ENCODE results near the gene SPRYD7. TPM values are rescaled to one million over a fixed set of nuclear protein-coding genes. Genes with fewer than 3 reads are reported as not detected.

Gene SPRYD7
- total and polyA plus RNA-seq, 2 of the 13 experiments (the other 11 are each of a cell fraction or from before 2014, with no cell fraction given): 2.7 to 5.9 TPM

GRCh38 chr13:49958321-49958720 lies 22.2 kb upstream of the SPRYD7 start:
- Histone ChIP-seq H3K4me3 (replicated peaks in 1 of 3; ENCODE audit: insufficient read depth in 1 of 3, low read depth in 2 of 3, low read length in 3 of 3) (no peak overlapping the region), H3K27me3 (ENCODE audit: control insufficient read depth in 1 of 2, insufficient read depth in 2 of 2, low read length in 2 of 2) (no peaks in the 10 kb centered on the region), H3K9me3 (ENCODE audit: low read length) (0 out of 2 replicates have a peak, but pooled peaks cover 6% of the 10 kb centered on the region), H3K4me1 (ENCODE audit: insufficient read depth, low read length) (peaks cover 12% of the 10 kb centered on the region), H3K79me2 (ENCODE audit: insufficient read depth, low read length) (no peaks in the 10 kb centered on the region), H4K20me1 (ENCODE audit: insufficient read depth, low read length) (no peaks in the 10 kb centered on the region), H3K36me3 (replicated peaks in 1 of 2; ENCODE audit: control insufficient read depth in 1 of 2, insufficient read depth in 2 of 2, low read length in 2 of 2) (no peaks in the 10 kb centered on the region), H3K4me2 (ENCODE audit: low read depth, low read length) (no peak overlapping the region), H2AFZ (ENCODE audit: low read length) (no peak overlapping the region), H3K9ac (ENCODE audit: insufficient read depth, low read depth, low read length) (no peak overlapping the region), H3K27ac (ENCODE audit: extremely low read length, insufficient read depth, low read length) (no peak overlapping the region)
- ATAC-seq: no peak
- DNase-seq (ENCODE audit: low spot score): no peak
- no peak for FAIRE-seq
- ChIA-PET POLR2A (no interaction called here), CTCF (ENCODE audit: low intra/inter-chr PET ratio, low total read pairs) (no interaction called here)
- BruUV-seq (replicated peaks): no TSS peak
- intact Hi-C loops (cut with micrococcal nuclease; ENCODE audit: unreplicated experiment) (no loop called here), in situ Hi-C loops (cut with HindIII; ENCODE audit: extremely low pct_ligation_motif_present, low pct_unique_long_range_greater_than_20kb) (no loop called here)
- TF ChIP-seq CENPX (CRISPR knock-in tag; IDR thresholded peaks at IDR 0.05): no peak
- no peak for TF ChIP-seq ZNF7 (CRISPR knock-in tag; IDR thresholded peaks at IDR 0.05)
- no peak for TF ChIP-seq ZFP41 (CRISPR knock-in tag; IDR thresholded peaks at IDR 0.05; ENCODE audit: borderline replicate concordance)
- no peak for TF ChIP-seq CTCF (CRISPR knock-in tag; IDR thresholded peaks at IDR 0.05)
- no peak for TF ChIP-seq ZFP36L2 (CRISPR knock-in tag; IDR thresholded peaks at IDR 0.05)
- no peak for TF ChIP-seq FOXA3 (CRISPR knock-in tag; IDR thresholded peaks at IDR 0.05)
- no peak for TF ChIP-seq TEAD3 (CRISPR knock-in tag; optimal IDR thresholded peaks at IDR 0.05; ENCODE audit: borderline replicate concordance)
- no peak for TF ChIP-seq FOXP1 (IDR thresholded peaks at IDR 0.05)
- no peak for TF ChIP-seq FOXP1 (CRISPR knock-in tag; IDR thresholded peaks at IDR 0.05)
- TF ChIP-seq PRPF4 (IDR thresholded peaks at IDR 0.05; ENCODE audit: low read depth, low read length, poor library complexity, severe bottlenecking): no peak
- TF ChIP-seq MNT (IDR thresholded peaks at IDR 0.05): no peak
- TF ChIP-seq SRSF4 (IDR thresholded peaks at IDR 0.05; ENCODE audit: low read depth, low read length, poor library complexity, severe bottlenecking): no peak
- TF ChIP-seq GLI4 (CRISPR knock-in tag; IDR thresholded peaks at IDR 0.05; ENCODE audit: borderline replicate concordance): no peak
- no peak for TF ChIP-seq ZNF12 (CRISPR knock-in tag; IDR thresholded peaks at IDR 0.05)
- no peak for TF ChIP-seq ISL2 (CRISPR knock-in tag; IDR thresholded peaks at IDR 0.05)
- no peak for TF ChIP-seq ZNF879 (CRISPR knock-in tag; IDR thresholded peaks at IDR 0.05)
- no peak for TF ChIP-seq TMF1 (CRISPR knock-in tag; IDR thresholded peaks at IDR 0.05; ENCODE audit: low read depth)
- no peak for TF ChIP-seq ZMAT5 (CRISPR knock-in tag; IDR thresholded peaks at IDR 0.05; ENCODE audit: borderline replicate concordance, low read depth)
- TF ChIP-seq CREBL2 (CRISPR knock-in tag; IDR thresholded peaks at IDR 0.05; ENCODE audit: borderline replicate concordance): no peak
- no peak for TF ChIP-seq GMEB1 (CRISPR knock-in tag; IDR thresholded peaks at IDR 0.05; ENCODE audit: borderline replicate concordance)
- TF ChIP-seq MAFF (IDR thresholded peaks at IDR 0.05; ENCODE audit: low read depth, low read length): no peak
- 31% methylated on average over 3 of the region's 3 CpGs for WGBS (ENCODE audit: low lambda C conversion rate)
